PC-9 (cell line): ENCODE data around the gene MSL1. TPM values are rescaled to one million over a fixed set of nuclear protein-coding genes. Genes with fewer than 3 reads are reported as not detected.

Source experiments
- BruUV-seq: library from RNA; stranded (reverse); fragments of 400-500 nt; replicated peaks from 2 replicates; lab custom pipeline; 2021; lab: Mats Ljungman, UMichigan
- CTCF ChIA-PET: fragments of 300-600 bp; sonication (Branson Sonifier 250); formaldehyde crosslinking; loops from one replicate; lab custom pipeline; 2022; ENCODE audit warnings: antibody characterized with exemption; lab: Charles Lee
- POLR2A ChIA-PET: fragments of 300-600 bp; sonication (Branson Sonifier 250); formaldehyde crosslinking; loops from one replicate; lab custom pipeline; 2022; ENCODE audit warnings: antibody characterized with exemption; ENCODE audit not compliant: unreplicated experiment; lab: Charles Lee
- DNase-seq, 2 experiments: peaks; one replicate each; pipeline versions ENCODE4 v3.0.0 to v3.0.0-alpha.2; 2015 to 2022; ENCODE audit warnings: mixed read lengths in 1 of 2
- H2AFZ ChIP-seq: fragments of 200-600 bp; sonication (generic); 2 replicates; pipeline ENCODE4 v1.8.1; 2017; ENCODE audit warnings: antibody characterized with exemption
- H3F3A ChIP-seq: fragments of 200-600 bp; sonication (generic); 2 replicates; pipeline ENCODE4 v1.8.1; 2017; ENCODE audit warnings: antibody characterized with exemption, mild to moderate bottlenecking, low read depth; ENCODE audit not compliant: insufficient read depth
- H3K27ac ChIP-seq: fragments of 200-600 bp; sonication (generic); 2 replicates; pipeline ENCODE4 v1.6.1; 2016; ENCODE audit warnings: mixed run types
- H3K27me3 ChIP-seq: fragments of 200-600 bp; sonication (generic); 2 replicates; pipeline ENCODE4 v1.6.1; 2016; ENCODE audit warnings: low read depth, mixed run types; ENCODE audit not compliant: insufficient read depth
- H3K36me3 ChIP-seq: fragments of 200-600 bp; sonication (generic); 2 replicates; pipeline ENCODE4 v1.6.1; 2016; ENCODE audit warnings: low read depth, mixed run types
- H3K4me1 ChIP-seq: fragments of 200-600 bp; sonication (generic); replicated peaks from 2 replicates; pipeline ENCODE4 v1.6.1; 2016; ENCODE audit warnings: mixed run types; ENCODE audit not compliant: insufficient read depth
- H3K4me2 ChIP-seq: fragments of 200-600 bp; sonication (generic); 2 replicates; pipeline ENCODE4 v1.6.1; 2017; ENCODE audit warnings: mixed run types
- H3K4me3 ChIP-seq: fragments of 200-600 bp; sonication (generic); 2 replicates; pipeline ENCODE4 v1.6.1; 2016; ENCODE audit warnings: mixed run types
- H3K79me2 ChIP-seq: fragments of 200-600 bp; sonication (generic); 2 replicates; pipeline ENCODE4 v1.6.1; 2017; ENCODE audit warnings: low read depth, mixed run types
- H3K9me2 ChIP-seq: fragments of 200-600 bp; sonication (generic); 2 replicates; pipeline ENCODE4 v1.8.1; 2017; ENCODE audit warnings: mild to moderate bottlenecking; ENCODE audit not compliant: insufficient read depth
- H3K9me3 ChIP-seq: fragments of 200-600 bp; sonication (generic); 2 replicates; pipeline ENCODE4 v1.8.1; 2016; ENCODE audit warnings: low read depth; ENCODE audit not compliant: insufficient read depth
- H4K20me1 ChIP-seq: fragments of 200-600 bp; sonication (generic); 2 replicates; pipeline ENCODE4 v1.8.1; 2017; ENCODE audit not compliant: insufficient read depth
- CTCF ChIP-seq: fragments of 200-600 bp; sonication (generic); conservative IDR thresholded peaks from 2 replicates; pipeline ENCODE4 v1.6.1; 2017; ENCODE audit warnings: mixed run types, antibody characterized with exemption, mild to moderate bottlenecking, moderate library complexity
- EZH2 ChIP-seq: fragments of 200-600 bp; sonication (generic); IDR thresholded peaks from 2 replicates; pipeline ENCODE4 v1.8.0; 2017; ENCODE audit warnings: antibody characterized with exemption, low read depth
- intact Hi-C: fragments of 100-400 bp; cut with micrococcal nuclease; formaldehyde crosslinking; loops from one replicate; pipeline ENCODE4 v1.10.0; 2022; ENCODE audit not compliant: unreplicated experiment
- total RNA-seq: library from RNA; stranded (reverse); gene quantifications from 2 replicates; pipeline ENCODE4 v1.2.3, GENCODE V29; 2021

Gene MSL1
- total RNA-seq, 1 experiment from 2014 or later: 61.8 TPM

- DNase-seq: no peak
- Histone ChIP-seq H3K27me3 (no peaks in the 10 kb centered on the region), H2AFZ (no peak overlapping the region), H3K79me2 (no peaks in the 10 kb centered on the region), H3F3A (peaks cover 5% of the 10 kb centered on the region), H3K9me2 (no peaks in the 10 kb centered on the region), H4K20me1 (no peaks in the 10 kb centered on the region), H3K4me3 (no peak overlapping the region), H3K36me3 (no peaks in the 10 kb centered on the region), H3K4me2 (no peak overlapping the region), H3K9me3 (no peaks in the 10 kb centered on the region), H3K4me1 (no peaks in the 10 kb centered on the region), H3K27ac (no peak overlapping the region)
- intact Hi-C loops: loop anchor here (1.0 kb wide), 2 partner anchors 25 to 73 kb away; no protein-coding TSS in a partner anchor
- ChIA-PET CTCF (interaction anchor here (0.6 to 1.1 kb wide), 5 partner anchors 11 to 539 kb away, joined by 3 to 4 read pairs (median 3); partner anchors contain the start of gene MED24), POLR2A (no interaction called here)
- TF ChIP-seq CTCF: peak; percentile 84
- no peak for TF ChIP-seq EZH2
- BruUV-seq: no TSS peak
These were observed 35.4 kb upstream of the MSL1 start for GRCh38 chr17:40086150-40087044.

GRCh38 chr17:40087049-40087794 is 34.5 kb upstream of the MSL1 start:
- Histone ChIP-seq H3K36me3 (no peaks in the 10 kb centered on the region), H3K9me2 (no peaks in the 10 kb centered on the region), H3F3A (peaks cover 5% of the 10 kb centered on the region), H3K4me3 (no peak overlapping the region), H3K27me3 (no peaks in the 10 kb centered on the region), H4K20me1 (no peaks in the 10 kb centered on the region), H3K79me2 (no peaks in the 10 kb centered on the region), H3K27ac (no peak overlapping the region), H3K9me3 (no peaks in the 10 kb centered on the region), H3K4me2 (no peak overlapping the region), H2AFZ (no peak overlapping the region), H3K4me1 (no peaks in the 10 kb centered on the region)
- no TSS peak for BruUV-seq
- intact Hi-C loops: no loop called here
- ChIA-PET POLR2A (no interaction called here), CTCF (interaction anchor here (0.7 to 1.1 kb wide), 2 partner anchors 66 to 504 kb away, joined by 3 read pairs; no protein-coding TSS in a partner anchor)
- no peak for DNase-seq
- no peak for TF ChIP-seq EZH2
- no peak for TF ChIP-seq CTCF

- Histone ChIP-seq H3K27me3 (no peaks in the 10 kb centered on the region), H3K79me2 (no peaks in the 10 kb centered on the region), H4K20me1 (no peaks in the 10 kb centered on the region), H3K9me2 (no peaks in the 10 kb centered on the region), H3K27ac (no peak overlapping the region), H3K9me3 (no peaks in the 10 kb centered on the region), H3K4me3 (no peak overlapping the region), H2AFZ (no peak overlapping the region), H3K4me1 (no peaks in the 10 kb centered on the region), H3F3A (peaks cover 5% of the 10 kb centered on the region), H3K36me3 (no peaks in the 10 kb centered on the region), H3K4me2 (no peak overlapping the region)
- CTCF ChIA-PET: no interaction called here
- POLR2A ChIA-PET: no interaction called here
- BruUV-seq: no TSS peak
- intact Hi-C loops: no loop called here
- no peak for DNase-seq
- no peak for TF ChIP-seq CTCF
- no peak for TF ChIP-seq EZH2
These were observed 33.7 kb upstream of the MSL1 start for GRCh38 chr17:40087903-40088718.
